ENCODE measurements around the gene CEP19. TPM values are rescaled to one million over a fixed set of nuclear protein-coding genes. Genes with fewer than 3 reads are reported as not detected.

The CEP19 gene
- total and polyA plus RNA-seq, 2 of the 4 experiments (the other 2 are of a cell fraction): 1.1 to 1.4 TPM

DNA sequence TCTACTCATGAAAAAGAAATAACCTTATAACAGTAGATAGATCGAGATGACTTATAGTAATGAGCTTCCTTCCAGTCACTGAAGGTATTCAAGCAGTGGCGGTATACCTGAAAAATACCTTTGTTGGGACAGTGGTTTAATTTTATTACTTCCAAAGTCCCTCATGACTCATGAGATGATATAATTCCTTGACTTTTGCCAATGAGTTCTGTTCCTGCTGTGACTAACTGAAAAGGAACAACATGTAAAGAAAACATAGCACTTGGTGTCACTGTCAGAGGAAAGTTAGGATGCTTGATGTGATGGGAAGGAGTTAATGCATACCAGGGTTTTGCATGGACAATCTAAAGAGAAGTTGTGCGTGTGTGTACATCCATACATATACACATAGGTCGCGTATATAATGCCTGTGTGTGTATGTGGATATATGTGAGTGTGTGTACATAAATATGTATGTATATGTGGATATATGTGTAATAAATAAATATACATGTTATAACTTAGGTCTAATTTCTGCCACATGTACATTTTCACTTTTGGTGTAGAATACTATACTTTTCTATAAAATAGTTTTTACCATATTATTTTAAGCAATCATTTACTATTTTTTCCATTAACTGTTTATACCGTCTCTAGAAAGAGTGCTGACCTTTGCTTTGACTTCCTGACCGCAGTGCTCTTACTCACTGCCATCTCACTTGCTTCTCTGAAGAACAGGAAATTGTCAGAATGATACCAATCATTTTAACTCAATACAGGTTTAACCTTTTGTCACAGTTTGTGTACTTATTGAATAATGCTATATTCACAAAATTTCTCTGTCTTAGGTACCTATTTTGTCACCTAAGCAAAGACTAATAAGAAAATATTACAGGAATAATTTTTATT, 15.0 kb upstream of the CEP19 start:
- ATAC-seq (ENCODE audit: low read depth) (peak; percentile 40; the same call in 1 of the 2 replicates), DNase-seq (peak; percentile 46)
- WGBS, 2 experiments (ENCODE audit: extremely low coverage in 2 of 2, insufficient read length in 1 of 2): no CpG with 5 or more reads among the region's 7 CpGs
- Histone ChIP-seq H3K9me3 (ENCODE audit: control insufficient read depth, insufficient read depth, low read length) (no peaks in the 10 kb centered on the region), H2AK9ac (replicated peaks; ENCODE audit: low read depth, low read length, poor library complexity) (no peak overlapping the region), H3K4ac (ENCODE audit: low read depth, low read length) (no peak overlapping the region), H3K4me2 (ENCODE audit: low read depth, low read length) (no peak overlapping the region), H2AFZ (replicated peaks; ENCODE audit: low read length, poor library complexity) (no peak overlapping the region), H3K79me1 (ENCODE audit: low read depth in 1 of 2, low read length in 2 of 2) (no peaks in the 10 kb centered on the region; a peak in 1 of 4 replicates), H4K20me1 (ENCODE audit: insufficient read depth, low read length) (no peaks in the 10 kb centered on the region; the same call in 1 of the 2 replicates), H2BK15ac (ENCODE audit: low read depth, low read length) (no peak overlapping the region), H3K4me1 (ENCODE audit: control insufficient read depth, insufficient read depth, low read length) (no peaks in the 10 kb centered on the region), H2BK120ac (ENCODE audit: low read depth, low read length) (no peak overlapping the region), H2AK5ac (ENCODE audit: low read depth, low read length) (no peak overlapping the region), H3K14ac (replicated peaks; ENCODE audit: low read depth, low read length) (no peak overlapping the region), H3K56ac (ENCODE audit: extremely low read depth, insufficient read depth, low read length) (no peak overlapping the region), H4K5ac (ENCODE audit: low read depth, low read length) (no peak overlapping the region), H2BK20ac (ENCODE audit: low read depth, low read length) (no peak overlapping the region), H3K9ac (ENCODE audit: low read depth, low read length) (no peak overlapping the region), H3K27ac (ENCODE audit: insufficient read depth, low read length) (no peak overlapping the region), H3K4me3 (ENCODE audit: insufficient read depth, low read depth, low read length) (no peak overlapping the region), H3K27me3 (ENCODE audit: control insufficient read depth, insufficient read depth, low read length) (no peaks in the 10 kb centered on the region), H2BK5ac (ENCODE audit: low read depth, low read length, poor library complexity, severe bottlenecking) (no peak overlapping the region), H3K23ac (ENCODE audit: low read depth, low read length) (no peak overlapping the region), H4K8ac (ENCODE audit: low read depth in 2 of 2, low read length in 2 of 2) (no peak overlapping the region), H3K18ac (ENCODE audit: low read depth, low read length) (no peak overlapping the region), H4K91ac (ENCODE audit: insufficient read depth, low read depth, low read length) (no peak overlapping the region), H3K36me3 (ENCODE audit: control insufficient read depth, insufficient read depth, low read length) (no peaks in the 10 kb centered on the region), H3K9me1 (ENCODE audit: insufficient read depth, low read length) (no peaks in the 10 kb centered on the region)
- in situ Hi-C loops (cut with MboI; ENCODE audit: low sequenced_read_pairs) (no loop called here), intact Hi-C loops (cut with micrococcal nuclease) (no loop called here), dilution Hi-C loops (cut with HindIII; ENCODE audit: low sequenced_read_pairs, unreplicated experiment) (no loop called here)
- POLR2A ChIA-PET (ENCODE audit: unreplicated experiment): no interaction called here
- TF ChIP-seq, protein P1, sequence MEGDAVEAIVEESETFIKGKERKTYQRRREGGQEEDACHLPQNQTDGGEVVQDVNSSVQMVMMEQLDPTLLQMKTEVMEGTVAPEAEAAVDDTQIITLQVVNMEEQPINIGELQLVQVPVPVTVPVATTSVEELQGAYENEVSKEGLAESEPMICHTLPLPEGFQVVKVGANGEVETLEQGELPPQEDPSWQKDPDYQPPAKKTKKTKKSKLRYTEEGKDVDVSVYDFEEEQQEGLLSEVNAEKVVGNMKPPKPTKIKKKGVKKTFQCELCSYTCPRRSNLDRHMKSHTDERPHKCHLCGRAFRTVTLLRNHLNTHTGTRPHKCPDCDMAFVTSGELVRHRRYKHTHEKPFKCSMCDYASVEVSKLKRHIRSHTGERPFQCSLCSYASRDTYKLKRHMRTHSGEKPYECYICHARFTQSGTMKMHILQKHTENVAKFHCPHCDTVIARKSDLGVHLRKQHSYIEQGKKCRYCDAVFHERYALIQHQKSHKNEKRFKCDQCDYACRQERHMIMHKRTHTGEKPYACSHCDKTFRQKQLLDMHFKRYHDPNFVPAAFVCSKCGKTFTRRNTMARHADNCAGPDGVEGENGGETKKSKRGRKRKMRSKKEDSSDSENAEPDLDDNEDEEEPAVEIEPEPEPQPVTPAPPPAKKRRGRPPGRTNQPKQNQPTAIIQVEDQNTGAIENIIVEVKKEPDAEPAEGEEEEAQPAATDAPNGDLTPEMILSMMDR (conservative IDR thresholded peaks at IDR 0.05; ENCODE audit: low read depth, low read length): no peak
- TF ChIP-seq MXI1 (IDR thresholded peaks at IDR 0.05; ENCODE audit: borderline replicate concordance, low read depth, low read length) (no peak), SMC3 (IDR thresholded peaks at IDR 0.05; ENCODE audit: low read depth, low read length) (no peak), RAD21 (IDR thresholded peaks at IDR 0.05; ENCODE audit: low read length) (no peak), RFX5 (IDR thresholded peaks at IDR 0.05; ENCODE audit: low read depth, low read length) (no peak), BHLHE40 (IDR thresholded peaks at IDR 0.05; ENCODE audit: low read depth, low read length) (no peak), FOS (IDR thresholded peaks at IDR 0.05; ENCODE audit: low read depth, low read length) (no peak), POLR2A (IDR thresholded peaks at IDR 0.05; ENCODE audit: low read depth, low read length) (no peak)
- TF ChIP-seq, protein P2, sequence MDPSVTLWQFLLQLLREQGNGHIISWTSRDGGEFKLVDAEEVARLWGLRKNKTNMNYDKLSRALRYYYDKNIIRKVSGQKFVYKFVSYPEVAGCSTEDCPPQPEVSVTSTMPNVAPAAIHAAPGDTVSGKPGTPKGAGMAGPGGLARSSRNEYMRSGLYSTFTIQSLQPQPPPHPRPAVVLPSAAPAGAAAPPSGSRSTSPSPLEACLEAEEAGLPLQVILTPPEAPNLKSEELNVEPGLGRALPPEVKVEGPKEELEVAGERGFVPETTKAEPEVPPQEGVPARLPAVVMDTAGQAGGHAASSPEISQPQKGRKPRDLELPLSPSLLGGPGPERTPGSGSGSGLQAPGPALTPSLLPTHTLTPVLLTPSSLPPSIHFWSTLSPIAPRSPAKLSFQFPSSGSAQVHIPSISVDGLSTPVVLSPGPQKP (IDR thresholded peaks at IDR 0.05; ENCODE audit: borderline replicate concordance, low read depth, low read length): no peak
- BruUV-seq (replicated peaks): no TSS peak
- CTCF ChIA-PET: no interaction called here

Data from IMR-90 (cell line).